ENCODE measurements around the gene TRANK1.
"Not testable (repeated sequence)": the region's sequence is repeated elsewhere in the genome, so short reads cannot be mapped to it uniquely, and the experiment has no call there.

The TRANK1 gene

DNA sequence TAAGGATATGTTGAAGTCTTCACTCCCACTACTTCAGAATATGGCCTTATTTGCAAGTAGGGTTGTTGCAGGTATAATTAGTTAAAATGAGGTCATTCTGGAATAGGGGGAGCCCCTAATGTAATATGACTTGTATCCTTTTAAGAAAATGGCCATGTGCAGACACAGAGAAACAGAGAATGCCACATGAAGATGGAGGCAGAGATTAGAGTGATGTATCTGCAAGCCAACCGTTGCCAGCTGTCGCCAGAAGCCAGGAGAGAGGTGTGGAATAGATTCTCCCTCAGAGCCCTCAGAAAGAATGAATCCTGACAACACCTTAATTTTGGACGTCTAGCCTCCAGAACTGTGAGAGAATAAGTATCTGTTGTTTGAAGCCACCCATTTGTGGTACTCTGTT is 11.3 kb upstream of the TRANK1 start:
- DNase-seq = no peak

DNA sequence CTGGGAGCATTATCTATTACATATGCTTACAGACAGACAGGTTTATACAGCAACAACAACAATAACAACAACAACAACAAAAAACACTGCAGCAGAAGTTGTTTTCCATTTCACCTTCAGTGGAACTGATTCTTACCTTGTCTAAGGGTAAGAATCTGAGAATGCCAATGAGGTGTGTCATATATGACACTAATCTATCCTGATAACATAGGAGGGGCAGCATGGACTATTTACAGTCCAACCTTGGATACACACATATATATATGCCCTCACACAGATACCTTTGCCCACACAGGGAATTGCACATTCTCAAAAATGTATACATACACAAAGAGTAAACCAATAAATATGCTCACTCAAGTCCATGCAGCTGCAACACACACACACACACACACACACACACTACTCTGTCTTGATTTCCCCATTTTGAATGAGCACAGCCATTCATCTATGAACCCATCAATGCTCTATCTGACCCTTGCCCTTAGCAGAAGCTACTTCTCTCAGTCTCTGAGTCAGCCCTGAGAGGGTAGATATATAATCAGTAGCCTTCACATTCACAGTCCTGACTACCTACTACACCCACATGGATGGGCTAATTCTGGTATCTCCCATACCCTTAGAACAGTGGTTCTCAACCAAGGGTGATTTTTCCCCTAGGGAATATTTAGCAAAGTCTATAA is 9.7 kb upstream of the TRANK1 start:
- no peak for DNase-seq

DNA sequence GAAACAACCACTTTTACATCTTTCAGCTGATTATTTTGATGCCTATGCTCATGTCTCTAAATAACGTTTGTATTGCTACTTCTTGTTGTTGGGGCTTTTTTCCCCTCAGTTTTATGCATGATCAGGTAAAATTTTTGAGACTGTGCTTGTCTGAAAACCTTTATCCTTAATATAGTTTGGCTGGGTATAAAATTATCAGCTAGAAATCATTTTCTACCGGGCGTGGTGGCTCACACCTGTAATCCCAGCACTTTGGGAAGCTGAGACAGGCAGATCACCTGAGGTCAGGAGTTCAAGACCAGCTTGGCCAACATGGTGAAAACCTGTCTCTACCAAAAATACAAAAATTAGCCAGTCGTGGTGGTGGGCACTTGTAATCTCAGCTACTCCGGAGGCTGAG is 3.0 kb upstream of the TRANK1 start:
- DNase-seq = not testable (repeated sequence)

DNA sequence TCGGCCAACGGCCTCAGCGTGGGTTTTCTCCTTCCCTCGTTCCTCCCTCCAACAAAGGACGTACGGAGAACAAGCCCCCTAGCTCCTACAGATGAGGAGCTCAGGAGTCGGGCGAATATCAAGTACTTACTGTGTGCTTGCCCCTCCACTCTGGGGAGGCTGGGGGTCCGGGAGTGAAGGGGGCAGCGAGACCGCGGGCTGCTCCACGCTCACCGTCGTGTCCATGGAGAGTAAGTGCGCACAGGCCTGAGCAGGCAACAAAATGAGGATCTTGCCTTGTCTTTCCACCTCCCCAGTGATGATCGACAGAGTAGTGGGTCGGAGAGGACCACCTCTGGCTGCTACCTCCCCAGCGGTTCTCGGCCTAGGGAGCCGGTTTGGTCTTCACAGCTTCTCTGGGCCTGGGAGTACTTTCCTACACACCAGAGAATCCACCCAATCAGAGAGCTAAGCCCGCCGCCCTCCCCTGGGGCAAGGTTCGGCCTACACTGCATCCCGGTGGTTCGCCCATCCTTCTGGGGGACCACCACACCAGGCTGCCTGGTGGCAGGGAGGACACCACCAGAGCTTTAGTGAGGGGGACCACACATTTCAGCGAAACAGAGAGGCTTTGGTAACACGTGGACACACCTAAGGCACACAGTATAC is 603 bp upstream of the TRANK1 start:
- no peak for DNase-seq

DNA sequence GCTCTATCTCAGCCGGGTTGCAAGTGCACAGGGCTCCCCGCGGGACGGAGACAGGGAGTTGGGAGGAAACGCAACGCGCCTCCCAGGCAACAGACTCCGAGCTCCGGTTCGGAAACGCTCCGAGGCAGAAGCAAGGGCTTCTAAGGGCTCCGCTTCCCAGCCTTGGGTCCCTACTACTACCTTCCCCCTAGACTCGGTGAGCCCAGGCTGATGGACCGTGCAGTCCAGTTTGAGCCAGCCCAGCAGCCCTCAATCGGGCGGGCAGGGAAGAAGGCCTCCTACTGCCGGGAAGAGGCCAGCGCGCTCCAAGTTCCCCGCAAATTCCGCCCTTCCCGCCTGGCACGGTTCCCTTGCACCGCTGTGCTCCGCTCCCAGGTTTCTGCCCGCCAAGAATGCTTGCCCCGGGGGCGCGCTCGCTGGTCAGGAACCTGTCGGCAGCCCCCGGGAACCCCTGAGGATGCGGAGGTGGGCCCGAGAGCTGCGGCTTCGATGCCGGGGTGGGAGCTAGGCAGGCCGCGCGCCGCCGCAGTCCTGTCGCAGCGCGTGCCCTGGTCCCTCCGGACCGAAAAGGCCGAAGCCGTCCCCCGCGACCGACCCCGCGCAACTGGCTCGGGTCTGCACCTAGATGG is 728 bp downstream of the TRANK1 start:
- peak; percentile 60 for DNase-seq

DNA sequence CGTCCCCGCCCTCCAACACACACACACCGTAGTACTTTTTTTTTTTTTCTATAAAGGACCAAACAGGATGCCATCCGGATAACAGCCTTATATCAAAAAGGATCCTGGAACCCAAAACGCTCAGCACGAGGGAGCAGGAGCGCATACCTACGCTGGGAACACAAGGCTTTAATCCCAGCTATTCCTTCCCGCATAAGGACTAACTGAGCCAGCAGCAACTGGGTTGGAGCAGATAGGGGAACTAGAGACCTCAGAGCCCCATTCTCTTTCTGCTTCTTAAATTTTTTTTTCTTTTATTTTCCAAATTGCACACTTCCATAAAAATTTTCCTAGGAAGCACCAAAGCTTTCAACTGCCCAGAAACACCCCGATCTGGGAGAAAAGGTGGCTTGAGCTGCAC is 1.3 kb downstream of the TRANK1 start:
- peak; percentile 29 for DNase-seq

DNA sequence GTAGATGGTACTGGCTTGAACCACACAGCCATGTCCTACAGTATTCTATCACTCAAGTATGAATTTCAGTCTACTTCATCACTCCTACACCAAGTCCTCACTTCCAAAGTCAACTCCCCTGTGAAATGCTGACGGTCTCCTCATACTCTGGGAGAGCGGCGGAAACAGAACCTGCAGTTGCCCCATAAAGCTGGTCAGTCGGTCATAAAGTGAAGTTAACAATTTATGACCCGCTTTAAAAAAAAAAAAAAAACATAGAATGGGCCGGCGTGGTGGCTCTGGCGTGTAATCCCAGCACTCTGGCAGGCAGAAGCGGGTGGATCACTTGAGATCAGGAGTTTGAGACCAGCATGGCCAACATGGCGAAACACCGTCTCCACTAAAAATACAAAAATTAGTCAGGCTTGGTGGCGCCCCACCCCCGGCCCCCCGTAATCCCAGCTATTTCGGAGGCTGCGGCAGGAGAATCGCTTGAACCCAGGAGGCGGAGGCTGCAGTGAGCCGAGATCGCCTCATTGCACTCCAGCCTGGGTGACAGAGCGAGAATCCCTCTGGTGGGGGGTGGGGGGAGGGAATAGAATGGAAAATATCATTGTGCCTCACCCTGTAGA is 2.1 kb downstream of the TRANK1 start:
- DNase-seq = no peak

DNA sequence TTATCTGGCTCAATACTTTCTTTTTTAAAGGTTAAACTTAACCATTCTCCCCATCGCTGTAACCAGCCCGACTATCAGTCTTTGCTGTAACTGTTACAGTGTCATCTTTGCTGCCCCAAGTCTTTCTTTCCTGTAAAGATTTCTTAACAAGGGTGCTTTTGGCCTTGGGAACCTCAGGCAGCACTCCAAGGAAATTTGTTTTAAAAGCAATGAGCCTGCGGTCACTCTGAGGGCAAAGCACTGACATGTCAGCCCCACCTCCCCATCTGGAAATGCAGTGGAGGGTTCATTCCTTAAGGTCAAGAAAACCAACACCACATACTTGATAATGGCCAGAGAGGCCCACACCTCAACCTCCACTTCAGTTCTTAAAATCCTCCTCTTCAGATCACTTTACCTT is 3.2 kb downstream of the TRANK1 start:
- DNase-seq = no peak

DNA sequence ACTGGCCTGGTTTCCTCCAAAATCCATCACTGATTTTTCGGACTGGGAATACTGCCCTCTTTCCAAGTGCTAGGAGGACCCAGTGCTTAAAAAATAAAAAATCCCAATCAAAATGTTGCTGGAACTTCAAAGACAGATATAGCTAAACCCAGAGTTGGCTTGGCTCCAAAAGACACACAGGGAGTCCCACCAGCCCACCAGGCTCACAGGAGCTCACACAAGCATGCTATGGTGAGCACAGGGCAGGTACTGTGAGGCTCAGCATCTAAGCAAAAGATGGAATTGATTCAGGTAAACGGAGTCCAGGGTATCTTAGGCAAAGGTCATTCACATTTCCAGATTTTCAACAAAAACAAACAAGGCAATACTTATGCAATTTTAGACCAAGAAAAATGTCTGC is 3.7 kb downstream of the TRANK1 start:
- DNase-seq = no peak

DNA sequence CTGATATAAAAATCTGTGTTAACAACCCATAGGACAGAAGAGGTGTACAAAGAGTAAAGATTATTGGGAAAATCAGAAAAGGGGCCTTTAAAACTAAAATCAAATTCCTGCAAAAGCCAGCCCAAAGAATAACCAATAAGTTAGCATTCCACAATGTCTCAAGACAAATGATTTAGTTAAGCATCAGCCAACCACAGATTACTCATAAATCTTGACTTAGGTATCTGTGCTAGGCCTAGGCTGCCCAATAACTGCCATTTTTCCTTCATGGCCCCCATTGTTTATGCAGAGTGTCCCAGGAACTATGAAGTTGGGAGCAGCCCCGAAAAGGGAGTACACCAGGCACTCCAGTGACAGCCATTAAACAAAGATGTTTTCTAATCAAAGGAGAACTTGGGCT is 7.4 kb downstream of the TRANK1 start:
- no peak for DNase-seq

DNA sequence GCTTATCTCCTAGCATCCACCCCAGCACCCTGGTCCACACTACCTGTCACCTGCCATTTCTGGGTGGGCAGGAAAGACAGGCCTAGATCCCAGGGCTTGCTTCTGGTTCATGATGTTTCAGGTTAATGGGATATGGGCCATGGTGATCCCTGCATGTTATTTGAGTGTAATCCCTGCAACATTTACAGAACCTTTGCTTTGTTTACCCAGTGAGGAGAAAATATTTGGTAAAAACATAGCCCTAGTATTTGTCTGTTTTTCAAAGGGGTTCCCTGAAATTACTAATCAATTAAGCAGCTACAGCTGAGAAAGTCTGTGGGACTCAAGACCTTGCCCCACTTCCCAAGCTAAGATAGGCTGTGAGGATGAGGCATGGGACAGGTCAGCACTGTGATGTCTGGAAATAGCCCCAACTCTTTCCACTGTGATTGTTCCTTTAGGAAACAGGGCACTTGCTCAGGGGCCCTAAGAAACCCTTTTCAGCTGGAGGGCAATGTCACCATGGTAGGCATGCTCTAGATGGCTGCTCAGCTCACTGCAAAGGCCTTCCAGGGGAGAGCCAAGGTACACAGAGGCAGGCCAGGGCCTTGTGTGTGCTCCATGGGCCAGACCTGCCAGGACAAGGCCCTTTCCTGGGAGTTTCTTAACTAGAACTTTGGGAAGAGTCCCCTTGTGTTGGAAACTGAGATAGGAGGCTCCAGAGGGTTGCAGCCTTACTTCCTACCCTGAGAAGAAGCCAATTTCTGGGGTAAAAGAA is 11.1 kb downstream of the TRANK1 start:
- no peak for DNase-seq

DNA sequence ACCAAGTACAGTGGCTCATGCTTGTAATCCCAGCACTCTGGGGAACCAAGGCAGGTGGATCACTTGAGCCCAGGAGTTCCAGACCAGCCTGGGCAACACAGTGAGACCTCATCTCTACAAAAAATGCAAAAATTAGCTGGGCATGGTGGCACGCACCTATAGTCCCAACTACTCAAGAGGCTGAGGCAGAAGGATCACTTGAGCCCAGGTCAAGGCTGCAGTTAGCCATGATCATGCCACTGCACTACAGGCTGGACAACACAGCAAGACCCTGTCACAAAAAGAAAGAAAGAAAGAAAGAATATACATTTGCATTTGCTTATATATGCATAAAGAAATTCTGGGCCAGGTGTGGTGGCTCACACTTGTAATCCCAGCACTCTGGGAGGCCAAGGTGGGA is 13.4 kb downstream of the TRANK1 start:
- not testable (repeated sequence) for DNase-seq

DNA sequence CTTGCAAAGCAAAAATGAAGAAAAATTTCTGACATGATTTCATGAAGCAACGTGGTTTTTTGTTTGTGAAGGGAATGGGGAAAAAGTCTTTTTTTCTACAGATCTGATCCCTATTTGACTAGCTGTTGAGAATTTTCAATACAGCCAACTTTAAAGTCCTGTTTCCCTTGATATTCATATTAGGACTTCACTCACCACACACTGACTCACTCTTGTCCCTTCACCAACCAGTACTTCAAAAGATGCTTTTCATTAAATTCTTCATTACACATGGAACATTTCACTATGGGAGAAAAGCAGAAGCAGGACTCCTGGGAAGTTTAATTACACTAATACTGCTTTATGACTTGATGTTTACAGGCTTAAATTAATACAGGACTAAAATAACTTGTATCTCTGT is 16.6 kb downstream of the TRANK1 start:
- no peak for DNase-seq

DNA sequence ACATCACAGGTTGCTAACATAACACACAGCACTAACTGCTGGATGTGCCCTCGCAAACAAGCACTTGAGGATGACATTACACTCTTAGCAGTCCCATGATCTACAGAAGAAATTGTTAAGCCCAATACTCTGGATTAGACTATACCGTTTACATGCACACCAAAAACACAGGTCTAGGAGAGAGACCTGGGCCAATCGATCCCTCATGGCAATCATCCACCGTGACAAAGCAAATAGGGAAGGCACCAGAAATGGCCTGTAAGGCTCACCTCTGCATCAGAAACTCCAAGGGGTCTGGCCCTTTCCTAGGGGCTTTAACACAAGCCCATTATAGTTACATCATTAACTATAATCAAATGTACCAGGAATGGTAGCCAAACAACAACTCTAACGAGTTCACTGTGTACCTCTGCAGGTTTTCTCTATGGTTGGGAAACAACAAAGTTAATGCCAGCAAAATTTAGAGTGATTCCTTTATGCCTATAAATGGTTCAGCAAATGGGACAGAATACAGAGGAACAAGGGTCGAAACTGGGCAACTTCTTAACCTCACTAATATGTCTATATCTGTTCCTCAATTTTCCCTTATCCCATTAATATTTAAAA is 18.5 kb downstream of the TRANK1 start:
- no peak for DNase-seq

DNA sequence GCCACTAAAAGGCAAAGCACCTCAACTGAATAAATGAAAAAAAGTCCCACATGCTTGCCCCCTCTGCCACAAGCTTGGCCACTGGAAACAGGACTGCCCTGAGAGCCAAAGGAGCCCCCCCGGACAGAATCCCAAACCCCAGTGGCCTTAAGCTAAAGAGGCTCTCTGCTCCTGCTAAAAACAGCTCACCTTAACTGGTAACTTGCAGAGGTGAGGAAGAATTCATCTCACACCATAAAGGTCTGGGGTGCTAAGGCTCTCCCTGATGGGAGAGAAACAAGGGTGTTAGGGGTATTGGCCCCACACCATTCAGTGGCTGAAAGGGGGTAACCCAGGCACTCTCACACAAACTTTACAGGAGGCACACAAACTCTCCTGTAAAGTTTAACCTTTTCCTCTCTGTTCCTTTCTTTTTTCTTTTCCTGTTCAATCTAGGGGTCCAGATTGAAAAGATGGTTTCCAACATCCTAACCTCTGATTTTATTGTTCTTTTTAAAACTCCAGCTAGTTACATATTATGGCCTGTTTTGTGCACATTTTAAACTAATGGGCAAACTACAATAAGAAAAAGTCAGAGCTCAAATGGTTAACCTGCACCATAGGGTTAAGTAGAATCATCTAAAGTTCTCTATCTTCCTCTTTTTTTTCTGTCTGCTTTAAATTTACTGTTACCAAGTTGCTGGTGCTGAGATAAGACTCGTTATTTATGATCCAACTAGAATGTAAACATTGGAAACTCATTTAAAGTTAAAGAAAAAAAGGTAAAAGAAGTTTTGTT is 19.9 kb downstream of the TRANK1 start:
- DNase-seq = no peak

DNA sequence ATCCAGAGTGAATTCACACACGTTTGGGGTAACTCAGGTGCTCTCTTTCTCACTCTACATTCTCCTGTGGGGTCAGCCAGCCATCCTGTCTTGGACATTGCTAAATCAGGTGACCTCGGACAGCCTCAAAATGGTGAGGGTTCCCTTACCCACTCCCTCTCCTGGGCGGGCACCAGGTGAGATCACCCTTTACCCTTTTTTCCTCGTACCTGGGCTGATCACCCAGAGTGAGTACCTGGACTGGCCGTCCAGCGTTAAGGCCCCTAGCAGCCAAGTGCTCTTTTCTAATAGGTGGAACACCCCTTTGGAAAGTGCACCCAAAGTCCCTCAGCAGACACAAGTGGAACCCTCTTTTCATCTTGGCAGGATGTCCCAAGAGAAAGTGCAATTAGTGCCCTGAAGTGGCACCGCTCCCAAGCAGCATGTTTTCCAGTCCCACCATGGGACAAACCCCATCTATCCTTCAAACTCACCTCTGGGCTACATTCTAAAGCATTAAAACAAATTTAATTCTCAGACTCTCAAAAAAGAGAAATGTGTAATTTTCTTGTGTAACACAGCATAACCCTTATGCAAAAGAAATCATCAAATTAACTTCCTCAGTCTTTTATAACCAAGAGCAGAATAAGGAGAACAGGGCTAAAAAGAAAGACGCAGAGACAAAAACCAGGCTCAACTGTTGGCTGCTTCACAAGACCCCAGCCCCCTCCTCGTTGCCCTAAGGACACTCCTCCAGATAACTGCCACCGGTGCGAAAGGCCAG is 20.7 kb downstream of the TRANK1 start:
- no peak for DNase-seq

DNA sequence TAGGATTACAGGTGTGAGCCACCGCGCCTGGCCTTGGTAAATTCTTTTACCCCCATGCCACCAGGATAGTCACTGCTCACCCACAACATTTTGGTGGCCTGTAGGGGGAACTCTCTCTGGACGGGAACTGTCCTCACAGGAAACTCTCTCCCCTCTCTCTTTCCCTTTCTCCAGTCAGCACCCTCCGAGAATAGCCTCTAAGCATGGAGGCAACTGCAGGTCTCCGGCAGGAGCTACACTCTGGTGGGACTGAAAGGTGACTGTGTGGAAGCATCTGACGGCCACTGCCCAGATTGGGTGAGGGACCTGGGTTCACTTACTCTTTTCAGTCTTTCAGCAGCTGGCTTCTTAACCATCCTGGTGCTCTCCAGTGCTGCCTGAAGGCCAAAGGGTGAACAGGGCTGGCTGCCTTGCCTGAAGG is 21.3 kb downstream of the TRANK1 start:
- no peak for DNase-seq

DNA sequence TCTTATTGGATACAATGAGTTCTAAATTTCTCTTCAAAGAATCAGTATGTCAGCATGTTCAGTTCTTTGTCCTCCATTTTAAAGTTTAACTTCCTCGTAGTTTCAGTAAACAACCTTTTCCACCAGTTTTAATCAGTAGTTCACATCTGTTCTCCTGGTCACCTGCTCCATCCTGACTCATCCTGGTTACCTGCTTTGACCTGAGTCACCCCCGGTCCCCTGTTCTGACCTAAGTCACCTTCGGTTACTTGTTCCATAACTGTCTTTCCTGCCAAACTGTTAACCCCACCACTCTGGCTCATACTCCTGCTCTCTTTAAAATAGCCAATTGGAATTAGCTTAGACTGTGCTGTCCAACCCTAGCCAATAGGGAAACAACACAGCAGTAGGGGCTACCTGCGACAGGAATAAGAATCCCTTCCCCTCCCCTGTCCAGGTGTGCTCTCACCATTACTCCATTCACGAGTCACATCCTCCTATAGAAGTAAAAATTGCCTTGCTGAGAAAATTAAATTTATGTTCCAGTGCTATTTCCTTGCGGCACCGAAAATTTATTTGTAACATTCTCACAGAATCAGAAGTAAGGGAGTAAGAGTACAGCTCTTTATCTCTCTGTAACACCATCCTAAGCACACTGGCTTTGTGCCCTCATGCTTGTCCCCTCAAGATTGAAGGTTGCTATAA is 23.8 kb downstream of the TRANK1 start:
- no peak for DNase-seq

DNA sequence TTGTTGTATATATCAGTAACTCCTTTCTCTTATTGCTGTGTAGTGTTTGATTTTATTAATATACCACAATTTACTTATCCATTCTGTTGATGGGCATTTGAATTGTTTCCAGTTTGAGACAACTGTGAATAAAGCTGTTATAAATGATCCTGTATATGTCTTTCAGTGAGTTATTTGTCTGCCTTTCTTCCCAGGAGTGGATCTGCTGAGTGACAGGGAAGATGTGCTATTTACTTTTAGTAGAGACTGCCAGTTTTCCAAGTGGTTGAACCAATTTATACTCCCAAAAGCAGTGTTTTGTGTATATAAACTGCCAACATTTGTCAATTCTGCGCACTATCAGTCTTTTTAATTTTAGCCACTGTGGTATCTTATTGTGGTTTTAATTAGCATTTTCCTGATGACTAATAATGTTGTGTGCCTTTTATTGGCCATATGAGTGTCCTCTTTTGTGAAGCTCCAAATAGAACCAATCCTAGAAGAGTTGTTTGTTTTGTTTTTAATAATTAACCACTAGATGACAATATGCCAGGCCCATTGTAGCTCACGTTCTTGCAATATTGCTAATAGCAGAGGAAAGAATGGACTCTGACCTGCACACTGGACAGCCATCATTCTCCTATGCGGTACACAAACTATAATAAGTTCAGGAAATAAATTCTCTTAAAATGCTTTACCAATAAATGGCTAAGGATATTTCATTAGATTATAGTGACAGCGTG is 25.3 kb downstream of the TRANK1 start:
- DNase-seq = no peak

DNA sequence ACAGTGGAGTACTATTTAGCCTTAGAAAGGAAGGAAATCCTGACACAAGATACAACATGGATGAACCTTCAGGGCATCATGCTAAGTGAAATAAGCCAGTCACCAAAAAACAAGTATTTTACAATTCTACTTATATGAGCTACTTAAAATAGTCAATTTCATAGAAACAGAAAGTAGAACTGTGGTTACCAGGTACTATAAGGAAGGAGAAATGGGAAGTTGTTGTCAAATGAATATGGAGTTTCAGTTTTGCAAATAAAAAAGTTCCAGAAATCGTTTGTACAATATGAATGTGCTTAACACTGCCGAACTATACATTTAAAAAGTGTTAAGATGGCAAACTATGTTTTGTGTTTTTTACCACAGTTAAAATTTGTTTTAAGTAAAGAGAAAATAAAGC is 26.8 kb downstream of the TRANK1 start:
- DNase-seq = no peak

All from NCI-H69 (cell line).